HCT116 (cell line): Measurements from ENCODE around the gene ANTXR2. TPM values are rescaled to one million over a fixed set of nuclear protein-coding genes. Genes with fewer than 3 reads are reported as not detected.

Experiments
- ATAC-seq: fragments of 200-7000 bp; cut with Tn5 transposase; 2 replicates; pipeline ENCODE4 v1.9.1; 2020; ENCODE audit warnings: mild to moderate bottlenecking, moderate library complexity
- BruUV-seq: library from RNA; stranded (reverse); fragments of 400-500 nt; replicated peaks from 2 replicates; lab custom pipeline; 2021; lab: Mats Ljungman, UMichigan
- CTCF ChIA-PET: fragments of 300-600 bp; sonication (Branson Sonifier 250); formaldehyde crosslinking; loops from one replicate; lab custom pipeline; 2021; ENCODE audit warnings: antibody characterized with exemption; lab: Charles Lee
- POLR2A ChIA-PET: fragments of 300-600, 350-600 bp; sonication (Branson Sonifier 250); formaldehyde crosslinking; loops from one replicate; lab custom pipeline; 2021; ENCODE audit warnings: antibody characterized with exemption; lab: Charles Lee
- RAD21 ChIA-PET, 2 experiments: fragments of 300-600 bp; sonication (Branson Sonifier 250); formaldehyde crosslinking; loops; one replicate each; lab custom pipeline; 2023; ENCODE audit warnings: low total read pairs in 2 of 2; ENCODE audit not compliant: uncharacterized antibody in 2 of 2, unreplicated experiment in 2 of 2, low non-redundant PET in 1 of 2; lab: Charles Lee
- DNase-seq: peaks from one replicate; pipeline ENCODE4 v3.0.0-alpha.2; 2010; ENCODE audit warnings: low read depth, low spot score
- H2AFZ ChIP-seq: fragments of 200-600 bp; shearing (Covaris generic), sonication (generic); 2 replicates; pipeline ENCODE4 v1.6.1; 2017; ENCODE audit warnings: low read depth, mixed run types, mixed read lengths, antibody characterized with exemption, low read length; ENCODE audit not compliant: poor library complexity, severe bottlenecking
- H3K27ac ChIP-seq: 2 replicates; pipeline ENCODE4 v1.5.1; 2012; ENCODE audit warnings: low read depth, low read length
- H3K27me3 ChIP-seq: fragments of 200-600 bp; sonication (generic); 2 replicates; pipeline ENCODE4 v1.6.1; 2016; ENCODE audit warnings: mixed run types, low read length, mixed read lengths; ENCODE audit not compliant: insufficient read depth
- H3K36me3 ChIP-seq, 2 experiments: fragments of 200-500 bp in 1 of 2; fragments of 200-600 bp in 1 of 2; sonication (Bioruptor generic) in 1 of 2; sonication (generic) in 1 of 2; 2 replicates each; pipeline versions ENCODE4 v1.5.1 to v1.6.1; 2014 to 2016; ENCODE audit warnings: low read length in 2 of 2, inconsistent platforms in 1 of 2, mixed read lengths in 1 of 2, mixed run types in 1 of 2; ENCODE audit not compliant: insufficient read depth in 2 of 2, control insufficient read depth in 1 of 2
- H3K4me1 ChIP-seq, 2 experiments: fragments of 200-600 bp in 1 of 2; sonication (generic) in 1 of 2; 2 replicates each; pipeline versions ENCODE4 v1.5.1 to v1.6.1; 2012 to 2017; ENCODE audit warnings: low read length in 2 of 2, inconsistent platforms in 1 of 2, mild to moderate bottlenecking in 1 of 2, mixed read lengths in 1 of 2, mixed run types in 1 of 2, moderate library complexity in 1 of 2; ENCODE audit not compliant: insufficient read depth in 2 of 2, control insufficient read depth in 1 of 2
- H3K4me2 ChIP-seq: fragments of 200-600 bp; sonication (generic); 2 replicates; pipeline ENCODE4 v1.6.1; 2017; ENCODE audit warnings: mixed run types, low read length, mixed read lengths
- H3K4me3 ChIP-seq, 2 experiments: fragments of 200-600 bp in 1 of 2; sonication (generic) in 1 of 2; replicated peaks in 1 of 2; 2 replicates each; pipeline ENCODE4 v1.5.1; 2011 to 2016; ENCODE audit warnings: low read length in 2 of 2, control low read depth in 1 of 2, low read depth in 1 of 2, mild to moderate bottlenecking in 1 of 2, mixed read lengths in 1 of 2, mixed run types in 1 of 2
- H3K79me2 ChIP-seq: fragments of 200-600 bp; sonication (generic); 2 replicates; pipeline ENCODE4 v1.6.1; 2017; ENCODE audit warnings: mild to moderate bottlenecking, mixed run types, low read length, moderate library complexity, mixed read lengths; ENCODE audit not compliant: insufficient read depth
- H3K9ac ChIP-seq: fragments of 200-600 bp; sonication (generic); 2 replicates; pipeline ENCODE4 v1.6.1; 2016; ENCODE audit warnings: low read length, mixed read lengths
- H3K9me2 ChIP-seq: fragments of 200-600 bp; sonication (generic), shearing (Covaris generic); 2 replicates; pipeline ENCODE4 v1.6.1; 2017; ENCODE audit warnings: mixed run types, mild to moderate bottlenecking, moderate library complexity; ENCODE audit not compliant: insufficient read depth
- H3K9me3 ChIP-seq, 2 experiments: fragments of 200-500 bp in 1 of 2; fragments of 200-600 bp in 1 of 2; sonication (Bioruptor generic) in 1 of 2; sonication (generic) in 1 of 2; 2 replicates each; pipeline ENCODE4 v1.6.1; 2014 to 2017; ENCODE audit warnings: low read length in 2 of 2, mixed read lengths in 2 of 2, inconsistent platforms in 1 of 2, low read depth in 1 of 2, mild to moderate bottlenecking in 1 of 2, mixed run types in 1 of 2, moderate library complexity in 1 of 2; ENCODE audit not compliant: control insufficient read depth in 1 of 2, insufficient read depth in 1 of 2
- H4K20me1 ChIP-seq: fragments of 200-600 bp; sonication (generic), shearing (Covaris generic); 2 replicates; pipeline ENCODE4 v1.6.1; 2017; ENCODE audit warnings: mixed run types, mild to moderate bottlenecking, moderate library complexity; ENCODE audit not compliant: insufficient read depth
- CBX3 ChIP-seq: IDR thresholded peaks from 2 replicates; pipeline ENCODE4 v1.6.1; 2012; ENCODE audit warnings: low read depth
- CEBPB ChIP-seq: IDR thresholded peaks from 2 replicates; pipeline ENCODE4 v1.6.1; 2012; ENCODE audit warnings: low read depth
- CTCF ChIP-seq, 3 experiments: fragments of 200-600 bp in 1 of 3; sonication (generic) in 1 of 3; IDR thresholded peaks in 2 of 3; conservative IDR thresholded peaks in 1 of 3; 2 replicates each; pipeline ENCODE4 v1.5.1; 2012 to 2017; ENCODE audit warnings: low read depth in 2 of 3, low read length in 2 of 3, antibody characterized with exemption in 1 of 3, borderline replicate concordance in 1 of 3, control low read depth in 1 of 3, mild to moderate bottlenecking in 1 of 3, mixed read lengths in 1 of 3, mixed run types in 1 of 3, moderate library complexity in 1 of 3; ENCODE audit not compliant: insufficient read depth in 1 of 3
- EZH2 ChIP-seq: fragments of 200-600 bp; sonication (generic); IDR thresholded peaks from 2 replicates; pipeline ENCODE4 v1.6.1; 2017; ENCODE audit warnings: antibody characterized with exemption, mixed run types
- JUND ChIP-seq: IDR thresholded peaks from 2 replicates; pipeline ENCODE4 v1.6.1; 2012
- MAX ChIP-seq: IDR thresholded peaks from 2 replicates; pipeline ENCODE4 v1.6.1; 2012
- POLR2AphosphoS5 ChIP-seq: IDR thresholded peaks from 2 replicates; pipeline ENCODE4 v1.6.1; 2011; ENCODE audit warnings: mild to moderate bottlenecking, low read depth, low read length, moderate library complexity
- SIN3A ChIP-seq: IDR thresholded peaks from 2 replicates; pipeline ENCODE4 v1.6.1; 2012; ENCODE audit warnings: low read depth
- SP1 ChIP-seq: IDR thresholded peaks from 2 replicates; pipeline ENCODE4 v1.6.1; 2012; ENCODE audit warnings: low read depth
- ZBTB33 ChIP-seq: IDR thresholded peaks from 2 replicates; pipeline ENCODE4 v1.6.1; 2011; ENCODE audit warnings: mild to moderate bottlenecking, low read length, moderate library complexity; ENCODE audit not compliant: insufficient replicate concordance; ENCODE audit errors: extremely low read depth
- ZNF274 ChIP-seq: fragments of 200-500 bp; sonication (Bioruptor generic); IDR thresholded peaks from 2 replicates; pipeline ENCODE4 v1.6.1; 2014; ENCODE audit warnings: mild to moderate bottlenecking, low read depth, low read length, inconsistent platforms
- intact Hi-C: fragments of 100-400 bp; cut with micrococcal nuclease; formaldehyde crosslinking; loops from 2 replicates; pipeline ENCODE4 v1.10.0; 2022
- total RNA-seq: library from RNA; stranded (reverse); gene quantifications from one replicate; pipeline ENCODE4 v1.2.1, GENCODE V29; 2021; ENCODE audit not compliant: unreplicated experiment

The ANTXR2 gene
- total RNA-seq, 1 experiment from 2014 or later = 6.3 TPM

DNA sequence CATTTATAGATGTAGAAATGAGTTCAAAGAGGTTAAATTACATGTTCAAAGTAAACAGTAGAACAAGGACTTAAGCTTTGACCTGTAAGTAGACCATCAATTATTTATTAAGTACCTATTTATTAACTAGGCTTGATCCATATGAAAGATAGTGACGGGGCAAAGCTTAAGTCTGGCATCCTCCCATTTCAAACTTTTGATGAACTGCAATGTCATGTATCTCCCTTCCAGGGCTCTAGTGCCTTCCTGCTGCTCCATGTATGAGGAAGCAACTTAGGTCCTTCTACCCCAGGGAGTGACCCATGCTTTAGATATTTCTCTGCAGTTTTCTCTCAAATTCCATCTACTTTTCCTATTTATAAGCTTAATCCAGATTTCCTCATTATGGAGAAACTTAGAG lies 31.9 kb upstream of the ANTXR2 start (continued):
- TF ChIP-seq EZH2 (no peak), JUND (no peak)

GRCh38 chr4:80103629-80104028 lies 30.6 kb upstream of the ANTXR2 start:
- H3K27me3 ChIP-seq = no peaks in the 10 kb centered on the region
- intact Hi-C loops = no loop called here
- no peak overlapping the region for H3K4me2 ChIP-seq
- BruUV-seq = no TSS peak
- no peaks in the 10 kb centered on the region for H3K36me3 ChIP-seq
- H3K9me2 ChIP-seq = no peaks in the 10 kb centered on the region
- no peak for DNase-seq
- no peak overlapping the region for H2AFZ ChIP-seq
- H3K4me1 ChIP-seq = no peaks in the 10 kb centered on the region; a peak in 1 of 4 replicates
- no peak overlapping the region for H3K4me3 ChIP-seq
- POLR2A ChIA-PET = no interaction called here
- H3K9me3 ChIP-seq = peaks cover 0 to 5% of the 10 kb centered on the region in 2 experiments; a peak in 1 of 4 replicates
- no peak overlapping the region for H3K9ac ChIP-seq
- no peak for TF ChIP-seq SP1
- no peak for TF ChIP-seq CBX3
- TF ChIP-seq MAX = no peak
- no peak for TF ChIP-seq JUND
- no peak for TF ChIP-seq CTCF (IDR thresholded peaks at IDR 0.05 in 2 of 3, conservative IDR thresholded peaks at IDR 0.05 in 1 of 3; ENCODE audit: borderline replicate concordance in 1 of 3, insufficient read depth in 1 of 3, low read depth in 2 of 3, low read length in 2 of 3)
- TF ChIP-seq ZNF274 = no peak
- no peak for TF ChIP-seq ZBTB33
- no peak for TF ChIP-seq CEBPB
- no peak for TF ChIP-seq SIN3A
- TF ChIP-seq POLR2AphosphoS5 = no peak
- TF ChIP-seq, all 23 proteins: peak for 0
- ATAC-seq = no peak
- H3K79me2 ChIP-seq = no peaks in the 10 kb centered on the region
- H3K27ac ChIP-seq = no peak overlapping the region
- CTCF ChIA-PET = no interaction called here
- RAD21 ChIA-PET = no interaction called here
- no peaks in the 10 kb centered on the region for H4K20me1 ChIP-seq
